SK-MEL-5 (cell line): ENCODE measurements around the gene LHFPL6. TPM values are rescaled to one million over a fixed set of nuclear protein-coding genes. Genes with fewer than 3 reads are reported as not detected.
A peak's percentile ranks its signal among the peaks of the same experiment; 100 is the strongest.

Source experiments
- DNase-seq: peaks from one replicate; pipeline ENCODE4 v3.0.0-alpha.2; 2016; ENCODE audit warnings: low read depth, low spot score
- in situ Hi-C: cut with HindIII; loops from 2 replicates; pipeline ENCODE4 v1.10.0; 2016; ENCODE audit warnings: low sequenced_read_pairs, high pct_unique_total_duplicates, low pct_unique_long_range_greater_than_20kb
- total RNA-seq: library from RNA; depleted of rRNA; stranded (reverse); fragments of >200 nt; shearing (Covaris generic); gene quantifications from 2 replicates; pipeline ENCODE4 v1.2.3, GENCODE V29; 2014

The LHFPL6 gene
- total RNA-seq, 1 experiment from 2014 or later: 17.2 TPM

- no peak for DNase-seq
- in situ Hi-C loops: no loop called here
Observed at GRCh38 chr13:39566216-39566869, 36.6 kb downstream of the LHFPL6 start.

GRCh38 chr13:39565036-39565949 lies 37.7 kb downstream of the LHFPL6 start:
- DNase-seq: peak; percentile 44
- in situ Hi-C loops: no loop called here

DNA sequence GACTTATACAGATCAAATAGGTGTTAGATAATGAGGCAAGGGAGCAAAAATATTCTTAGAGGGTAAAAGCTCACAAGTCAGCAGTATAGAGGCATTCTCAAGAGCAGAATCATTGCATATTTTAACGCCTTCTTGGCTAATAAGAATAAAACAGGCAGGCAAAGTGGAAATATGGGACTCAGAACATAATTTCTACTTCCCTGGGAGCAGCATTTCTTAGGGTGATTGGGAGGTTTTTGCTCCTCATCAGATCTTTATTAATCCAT lies 39.6 kb downstream of the LHFPL6 start:
- in situ Hi-C loops: no loop called here
- DNase-seq: no peak

DNA sequence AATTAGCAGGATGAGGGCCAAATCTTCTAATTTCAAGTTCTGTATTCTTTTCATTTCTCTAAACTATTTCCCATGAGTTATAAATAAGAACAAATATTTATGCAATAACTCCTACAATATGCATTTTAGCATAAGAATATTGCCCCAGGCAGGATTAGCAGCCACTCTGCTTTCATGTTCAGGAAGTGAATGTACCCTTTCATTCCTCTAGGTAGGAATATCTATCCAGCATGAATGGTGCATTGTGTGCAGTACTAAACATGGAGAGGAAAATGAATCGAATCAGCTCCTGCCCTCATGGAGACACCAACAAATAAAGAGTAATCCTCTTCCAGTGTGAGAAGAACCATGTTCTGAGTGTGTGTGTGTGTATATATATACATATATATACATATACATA lies 41.0 kb downstream of the LHFPL6 start:
- in situ Hi-C loops: no loop called here
- peak; percentile 79 for DNase-seq

DNA sequence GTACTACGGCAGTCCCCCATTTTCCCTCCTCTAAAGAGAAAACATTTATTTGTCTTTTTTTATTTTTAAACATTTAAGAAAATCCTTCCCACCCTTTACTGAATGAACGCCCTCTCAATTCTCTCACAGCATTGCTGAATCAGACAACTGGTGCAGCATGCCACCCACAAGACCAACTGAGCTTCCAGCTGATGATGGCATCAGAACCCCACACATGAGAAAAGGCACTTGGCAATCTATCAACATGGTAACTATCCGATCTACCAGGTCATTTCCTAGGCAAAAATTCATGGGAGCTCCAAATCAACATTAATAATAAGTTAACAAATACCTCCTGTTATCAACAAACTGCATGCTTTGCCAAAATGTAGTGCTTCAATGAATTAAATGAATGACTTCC lies 43.1 kb downstream of the LHFPL6 start:
- in situ Hi-C loops: no loop called here
- DNase-seq: no peak

GRCh38 chr13:39557285-39557955 lies 45.6 kb downstream of the LHFPL6 start:
- in situ Hi-C loops: no loop called here
- DNase-seq: no peak

DNA sequence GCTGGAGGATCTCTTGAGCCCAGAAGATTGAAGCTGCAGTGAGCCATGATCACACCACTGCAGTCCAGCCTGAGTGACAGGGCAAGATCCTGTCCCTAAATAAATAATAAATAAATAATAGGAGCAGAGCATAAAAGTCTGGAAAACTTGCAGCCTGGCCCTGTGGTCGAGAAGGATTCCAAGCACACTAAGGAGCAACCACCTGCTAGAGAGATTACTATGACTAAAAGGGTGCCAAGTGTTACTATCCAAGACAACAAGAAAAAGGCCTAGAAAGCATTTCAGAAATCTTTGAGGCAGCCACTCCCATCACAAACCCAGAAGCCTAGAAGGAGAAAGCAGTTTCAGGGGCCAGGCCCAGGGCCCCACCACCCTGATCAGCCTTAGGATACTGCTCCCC lies 46.1 kb downstream of the LHFPL6 start:
- in situ Hi-C loops: no loop called here
- no peak for DNase-seq

DNA sequence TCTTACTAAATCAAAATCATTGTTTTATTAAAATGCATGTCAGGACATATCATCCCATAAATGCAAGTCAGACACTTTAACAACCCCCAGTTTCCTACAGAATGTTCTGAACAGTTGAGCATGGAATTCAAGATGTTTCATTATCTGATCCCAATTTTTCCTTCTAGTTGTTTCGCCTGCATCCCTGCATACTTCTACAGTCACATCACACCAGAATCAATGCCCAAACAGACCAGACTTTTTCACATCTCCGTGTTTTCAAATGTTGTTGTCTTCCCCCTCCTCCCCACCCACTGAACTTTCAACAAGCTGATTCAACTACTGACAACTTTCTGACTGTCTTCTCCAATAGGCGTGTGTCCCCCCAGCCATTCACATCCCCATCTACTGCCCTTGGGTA lies 48.6 kb downstream of the LHFPL6 start:
- DNase-seq: no peak
- in situ Hi-C loops: no loop called here

GRCh38 chr13:39552246-39552645 lies 50.7 kb downstream of the LHFPL6 start:
- in situ Hi-C loops: no loop called here
- DNase-seq: no peak

DNA sequence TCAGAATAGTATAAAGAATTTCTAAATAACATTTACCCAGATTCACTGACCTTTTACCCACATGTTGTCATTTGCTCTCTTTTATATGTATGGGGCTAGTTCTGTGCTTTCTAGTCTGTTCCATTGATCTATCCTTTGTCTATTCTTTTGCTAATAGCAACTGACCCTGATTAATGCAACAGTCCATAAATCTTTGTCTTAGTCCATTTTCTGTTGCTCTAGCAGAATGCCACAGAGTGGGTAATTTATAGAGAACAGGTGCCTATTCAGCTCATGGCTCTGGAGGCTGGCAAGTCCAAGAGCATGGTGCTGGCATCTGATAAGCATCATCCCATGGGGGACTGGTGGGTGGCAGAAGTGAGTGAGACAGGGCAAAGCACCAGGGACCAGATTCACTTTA lies 52.1 kb downstream of the LHFPL6 start:
- in situ Hi-C loops: no loop called here
- DNase-seq: no peak

GRCh38 chr13:39547108-39547507 lies 55.9 kb downstream of the LHFPL6 start:
- no peak for DNase-seq
- in situ Hi-C loops: no loop called here

DNA sequence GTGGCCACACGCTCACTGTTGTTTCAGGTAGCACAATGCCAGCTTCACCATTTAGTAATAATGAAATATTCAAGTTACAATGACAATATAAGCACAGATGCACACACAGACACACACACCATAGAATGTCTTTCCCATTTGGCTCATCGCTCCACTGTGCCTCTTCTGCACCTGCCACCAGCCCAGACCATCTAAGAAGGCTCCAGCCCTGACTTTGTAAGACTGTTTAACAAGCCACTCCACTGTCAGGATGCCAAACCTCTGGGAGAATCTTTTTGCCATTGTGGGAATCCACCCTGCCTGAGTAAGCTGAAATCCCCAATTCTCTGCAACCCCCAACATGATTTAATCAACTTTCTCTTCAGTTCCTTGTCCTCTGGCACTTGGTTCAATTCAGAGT lies 60.6 kb downstream of the LHFPL6 start:
- in situ Hi-C loops: no loop called here
- DNase-seq: no peak

- in situ Hi-C loops: no loop called here
- no peak for DNase-seq
Observed at GRCh38 chr13:39540929-39541605, 61.9 kb downstream of the LHFPL6 start.

DNA sequence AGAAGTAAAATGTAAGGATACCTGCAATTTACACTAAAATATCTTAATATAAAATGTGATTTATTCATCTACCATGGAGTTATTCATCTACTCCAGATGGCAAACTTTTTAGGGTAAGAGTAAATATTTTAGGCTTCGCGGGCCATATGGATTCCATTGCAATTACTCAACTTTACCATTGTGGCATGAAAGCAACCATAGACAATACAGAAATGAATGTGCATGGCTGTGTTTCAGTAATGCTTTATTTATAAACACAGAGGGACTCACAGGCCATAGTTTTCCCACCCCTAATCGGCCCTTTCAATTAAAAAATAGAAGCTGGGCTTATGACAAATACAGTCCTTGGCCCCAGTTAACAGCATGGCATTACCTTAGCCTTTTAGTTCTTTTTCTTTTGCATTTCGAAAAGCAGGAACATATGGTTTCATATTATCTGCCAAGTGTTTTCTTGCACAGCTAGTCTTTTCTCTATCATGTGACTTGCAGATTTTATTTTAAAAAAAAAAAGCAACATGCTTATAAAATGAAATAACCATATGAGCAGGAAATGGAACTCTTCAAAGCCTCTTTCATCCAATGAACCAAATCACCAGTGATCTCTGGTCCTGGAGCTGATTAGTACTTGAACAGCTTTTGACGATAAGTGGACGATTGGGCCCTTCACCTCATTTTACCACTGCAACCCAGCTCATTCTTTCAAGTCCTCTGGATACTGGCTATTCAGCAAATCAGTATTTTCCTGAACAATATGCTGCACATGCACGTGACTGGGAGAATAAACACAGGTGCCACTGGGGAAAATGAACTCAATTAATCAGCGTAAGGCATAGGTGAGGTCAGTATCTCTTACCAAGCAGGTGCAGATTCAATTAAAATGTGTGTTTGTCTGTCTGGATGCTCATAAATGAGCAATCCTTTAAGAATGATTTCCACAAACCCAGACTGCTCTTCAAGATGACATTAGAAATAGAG lies 63.9 kb downstream of the LHFPL6 start:
- in situ Hi-C loops: no loop called here
- no peak for DNase-seq

DNA sequence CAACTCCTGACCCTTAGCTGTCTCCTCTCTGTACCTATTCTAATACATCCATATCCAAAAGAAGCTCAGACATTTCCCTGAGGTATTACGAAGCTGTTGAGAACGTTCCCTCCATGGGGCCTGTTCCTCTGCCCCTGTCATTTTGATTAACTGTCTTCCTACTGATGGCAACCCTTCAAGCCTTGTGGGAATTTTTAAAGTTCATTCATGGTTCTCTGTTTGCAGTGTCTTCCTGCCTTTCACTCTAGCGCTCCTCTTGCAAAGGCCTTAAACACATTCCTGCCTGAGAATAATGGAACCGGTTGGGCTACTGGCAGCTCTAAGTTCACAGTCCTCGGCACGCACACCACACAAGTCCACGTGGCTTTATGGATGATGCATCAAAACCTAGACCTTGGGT lies 66.1 kb downstream of the LHFPL6 start:
- in situ Hi-C loops: no loop called here
- DNase-seq: no peak

GRCh38 chr13:39536274-39536673 lies 66.7 kb downstream of the LHFPL6 start:
- DNase-seq: no peak
- in situ Hi-C loops: no loop called here

DNA sequence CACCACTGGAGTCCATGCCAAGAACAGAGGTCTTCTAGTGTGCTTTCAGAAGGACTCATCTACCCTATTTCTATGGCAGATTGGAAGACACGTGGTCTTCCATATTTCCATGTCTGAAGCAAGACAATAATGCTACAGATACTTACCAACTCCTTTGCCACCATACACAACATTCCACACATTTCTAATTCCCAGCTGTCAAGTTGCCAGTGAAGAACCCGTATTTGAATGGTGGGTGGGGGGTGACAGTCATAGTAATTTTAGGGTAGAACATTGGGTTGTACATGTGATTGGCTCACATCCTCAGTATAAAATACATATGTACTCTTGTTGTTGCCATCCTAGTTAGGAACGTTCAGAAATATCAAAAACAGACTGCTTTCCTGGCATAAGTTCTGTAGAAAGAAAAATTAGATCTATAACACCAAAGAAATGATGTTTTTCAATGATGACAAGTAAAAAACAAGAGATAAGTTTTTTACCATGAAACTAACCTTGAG lies 69.3 kb downstream of the LHFPL6 start:
- in situ Hi-C loops: no loop called here
- no peak for DNase-seq
